Measurements from ENCODE around the gene DCTN2. TPM values are rescaled to one million over a fixed set of nuclear protein-coding genes. Genes with fewer than 3 reads are reported as not detected.

DCTN2 gene
- polyA plus RNA-seq, 1 donor from 2014 or later, result 369 TPM

GRCh38 chr12:57582440-57582839 lies 35.4 kb upstream of the DCTN2 start:
- H3K27me3 ChIP-seq (ENCODE audit: insufficient read depth, low read depth, low read length), result no peaks in the 10 kb centered on the region
- H3K36me3 ChIP-seq (ENCODE audit: insufficient read depth, low read length), result peaks cover 14% of the 10 kb centered on the region
- no peak overlapping the region for H3K9ac ChIP-seq (ENCODE audit: low read length)

GRCh38 chr12:57581802-57582201 lies 34.8 kb upstream of the DCTN2 start:
- no peak overlapping the region for H3K9ac ChIP-seq (ENCODE audit: low read length)
- no peaks in the 10 kb centered on the region for H3K27me3 ChIP-seq (ENCODE audit: insufficient read depth, low read depth, low read length)
- H3K4me2 ChIP-seq (ENCODE audit: low read length), result no peak overlapping the region
- no peaks in the 10 kb centered on the region for H3K9me2 ChIP-seq (ENCODE audit: insufficient read depth, low read length)
- no peaks in the 10 kb centered on the region for H3K9me3 ChIP-seq (ENCODE audit: low read length)
- no peaks in the 10 kb centered on the region for H3F3A ChIP-seq (ENCODE audit: insufficient read depth, low read length, poor library complexity, severe bottlenecking)
- peaks cover 15% of the 10 kb centered on the region for H3K36me3 ChIP-seq (ENCODE audit: insufficient read depth, low read length)
- H3K27ac ChIP-seq (ENCODE audit: low read length), result no peak overlapping the region
- H3K4me3 ChIP-seq (ENCODE audit: low read length), result no peak overlapping the region
- H3K79me2 ChIP-seq (replicated peaks; ENCODE audit: insufficient read depth, low read length), result no peaks in the 10 kb centered on the region
- TF ChIP-seq, protein P1, sequence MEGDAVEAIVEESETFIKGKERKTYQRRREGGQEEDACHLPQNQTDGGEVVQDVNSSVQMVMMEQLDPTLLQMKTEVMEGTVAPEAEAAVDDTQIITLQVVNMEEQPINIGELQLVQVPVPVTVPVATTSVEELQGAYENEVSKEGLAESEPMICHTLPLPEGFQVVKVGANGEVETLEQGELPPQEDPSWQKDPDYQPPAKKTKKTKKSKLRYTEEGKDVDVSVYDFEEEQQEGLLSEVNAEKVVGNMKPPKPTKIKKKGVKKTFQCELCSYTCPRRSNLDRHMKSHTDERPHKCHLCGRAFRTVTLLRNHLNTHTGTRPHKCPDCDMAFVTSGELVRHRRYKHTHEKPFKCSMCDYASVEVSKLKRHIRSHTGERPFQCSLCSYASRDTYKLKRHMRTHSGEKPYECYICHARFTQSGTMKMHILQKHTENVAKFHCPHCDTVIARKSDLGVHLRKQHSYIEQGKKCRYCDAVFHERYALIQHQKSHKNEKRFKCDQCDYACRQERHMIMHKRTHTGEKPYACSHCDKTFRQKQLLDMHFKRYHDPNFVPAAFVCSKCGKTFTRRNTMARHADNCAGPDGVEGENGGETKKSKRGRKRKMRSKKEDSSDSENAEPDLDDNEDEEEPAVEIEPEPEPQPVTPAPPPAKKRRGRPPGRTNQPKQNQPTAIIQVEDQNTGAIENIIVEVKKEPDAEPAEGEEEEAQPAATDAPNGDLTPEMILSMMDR (IDR thresholded peaks at IDR 0.05; ENCODE audit: poor library complexity, severe bottlenecking), result no peak
- TF ChIP-seq POLR2AphosphoS5 (IDR thresholded peaks at IDR 0.05) (no peak), RAD21 (conservative IDR thresholded peaks at IDR 0.05) (no peak), EZH2 (IDR thresholded peaks at IDR 0.05; ENCODE audit: borderline replicate concordance, insufficient read depth, low read length, poor library complexity, severe bottlenecking) (no peak), TAF1 (IDR thresholded peaks at IDR 0.05; ENCODE audit: low read depth) (no peak), EP300 (conservative IDR thresholded peaks at IDR 0.05; ENCODE audit: poor library complexity, severe bottlenecking) (no peak), SMC3 (conservative IDR thresholded peaks at IDR 0.05; ENCODE audit: poor library complexity) (no peak), MXI1 (conservative IDR thresholded peaks at IDR 0.05; ENCODE audit: poor library complexity, severe bottlenecking) (no peak)
- TF ChIP-seq, protein P2, sequence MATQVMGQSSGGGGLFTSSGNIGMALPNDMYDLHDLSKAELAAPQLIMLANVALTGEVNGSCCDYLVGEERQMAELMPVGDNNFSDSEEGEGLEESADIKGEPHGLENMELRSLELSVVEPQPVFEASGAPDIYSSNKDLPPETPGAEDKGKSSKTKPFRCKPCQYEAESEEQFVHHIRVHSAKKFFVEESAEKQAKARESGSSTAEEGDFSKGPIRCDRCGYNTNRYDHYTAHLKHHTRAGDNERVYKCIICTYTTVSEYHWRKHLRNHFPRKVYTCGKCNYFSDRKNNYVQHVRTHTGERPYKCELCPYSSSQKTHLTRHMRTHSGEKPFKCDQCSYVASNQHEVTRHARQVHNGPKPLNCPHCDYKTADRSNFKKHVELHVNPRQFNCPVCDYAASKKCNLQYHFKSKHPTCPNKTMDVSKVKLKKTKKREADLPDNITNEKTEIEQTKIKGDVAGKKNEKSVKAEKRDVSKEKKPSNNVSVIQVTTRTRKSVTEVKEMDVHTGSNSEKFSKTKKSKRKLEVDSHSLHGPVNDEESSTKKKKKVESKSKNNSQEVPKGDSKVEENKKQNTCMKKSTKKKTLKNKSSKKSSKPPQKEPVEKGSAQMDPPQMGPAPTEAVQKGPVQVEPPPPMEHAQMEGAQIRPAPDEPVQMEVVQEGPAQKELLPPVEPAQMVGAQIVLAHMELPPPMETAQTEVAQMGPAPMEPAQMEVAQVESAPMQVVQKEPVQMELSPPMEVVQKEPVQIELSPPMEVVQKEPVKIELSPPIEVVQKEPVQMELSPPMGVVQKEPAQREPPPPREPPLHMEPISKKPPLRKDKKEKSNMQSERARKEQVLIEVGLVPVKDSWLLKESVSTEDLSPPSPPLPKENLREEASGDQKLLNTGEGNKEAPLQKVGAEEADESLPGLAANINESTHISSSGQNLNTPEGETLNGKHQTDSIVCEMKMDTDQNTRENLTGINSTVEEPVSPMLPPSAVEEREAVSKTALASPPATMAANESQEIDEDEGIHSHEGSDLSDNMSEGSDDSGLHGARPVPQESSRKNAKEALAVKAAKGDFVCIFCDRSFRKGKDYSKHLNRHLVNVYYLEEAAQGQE (IDR thresholded peaks at IDR 0.05; ENCODE audit: borderline replicate concordance), result no peak
- H2AFZ ChIP-seq (ENCODE audit: low read depth, low read length), result no peak overlapping the region
- no peaks in the 10 kb centered on the region for H4K20me1 ChIP-seq (ENCODE audit: insufficient read depth)

More at GRCh38 chr12:57582440-57582839, 35.4 kb upstream of the DCTN2 start:
- H3K4me2 ChIP-seq (ENCODE audit: low read length), result no peak overlapping the region
- H3F3A ChIP-seq (ENCODE audit: insufficient read depth, low read length, poor library complexity, severe bottlenecking), result no peaks in the 10 kb centered on the region
- no peak overlapping the region for H2AFZ ChIP-seq (ENCODE audit: low read depth, low read length)
- H3K79me2 ChIP-seq (replicated peaks; ENCODE audit: insufficient read depth, low read length), result no peaks in the 10 kb centered on the region
- H3K9me3 ChIP-seq (ENCODE audit: low read length), result no peaks in the 10 kb centered on the region
- no peak overlapping the region for H3K27ac ChIP-seq (ENCODE audit: low read length)
- no peaks in the 10 kb centered on the region for H4K20me1 ChIP-seq (ENCODE audit: insufficient read depth)
- no peak overlapping the region for H3K4me3 ChIP-seq (ENCODE audit: low read length)
- no peaks in the 10 kb centered on the region for H3K9me2 ChIP-seq (ENCODE audit: insufficient read depth, low read length)
- no peak for TF ChIP-seq RAD21 (conservative IDR thresholded peaks at IDR 0.05)

GRCh38 chr12:57580466-57580795 lies 33.4 kb upstream of the DCTN2 start:
- Histone ChIP-seq H3F3A (ENCODE audit: insufficient read depth, low read length, poor library complexity, severe bottlenecking) (no peaks in the 10 kb centered on the region), H3K4me3 (ENCODE audit: low read length) (no peak overlapping the region), H3K9me3 (ENCODE audit: low read length) (no peaks in the 10 kb centered on the region), H2AFZ (ENCODE audit: low read depth, low read length) (no peak overlapping the region), H3K9me2 (ENCODE audit: insufficient read depth, low read length) (no peaks in the 10 kb centered on the region), H3K9ac (ENCODE audit: low read length) (no peak overlapping the region), H3K36me3 (ENCODE audit: insufficient read depth, low read length) (peaks cover 20% of the 10 kb centered on the region), H4K20me1 (ENCODE audit: insufficient read depth) (no peaks in the 10 kb centered on the region), H3K27me3 (ENCODE audit: insufficient read depth, low read depth, low read length) (no peaks in the 10 kb centered on the region), H3K79me2 (replicated peaks; ENCODE audit: insufficient read depth, low read length) (no peaks in the 10 kb centered on the region), H3K4me2 (ENCODE audit: low read length) (no peak overlapping the region), H3K27ac (ENCODE audit: low read length) (no peak overlapping the region)
- no peak for TF ChIP-seq TAF1 (IDR thresholded peaks at IDR 0.05; ENCODE audit: low read depth)

Data from neural cell (in vitro differentiated cells).